Adipocyte (in vitro differentiated cells): Measurements from ENCODE around the gene CEBPG.

Source experiments
- DNase-seq: peaks from one replicate; pipeline ENCODE4 v3.0.0-alpha.2; 2015; ENCODE audit warnings: low read depth
- H3K27me3 ChIP-seq: replicated peaks from 2 replicates; pipeline ENCODE4 v1.7.0; 2013; ENCODE audit warnings: mild to moderate bottlenecking, low read length, moderate library complexity; ENCODE audit not compliant: control insufficient read depth, insufficient read depth
- H3K36me3 ChIP-seq: 2 replicates; pipeline ENCODE4 v1.7.0; 2013; ENCODE audit warnings: low read length, mild to moderate bottlenecking, moderate library complexity; ENCODE audit not compliant: control insufficient read depth, insufficient read depth, severe bottlenecking
- H3K4me1 ChIP-seq: 2 replicates; pipeline ENCODE4 v1.7.0; 2013; ENCODE audit warnings: mild to moderate bottlenecking, low read length, moderate library complexity; ENCODE audit not compliant: control insufficient read depth, insufficient read depth
- H3K4me3 ChIP-seq: 2 replicates; pipeline ENCODE4 v1.7.0; 2013; ENCODE audit warnings: mild to moderate bottlenecking, low read length, moderate library complexity
- H3K9ac ChIP-seq: 2 replicates; pipeline ENCODE4 v1.7.0; 2013; ENCODE audit warnings: mild to moderate bottlenecking, low read length, moderate library complexity
- H3K9me3 ChIP-seq: 2 replicates; pipeline ENCODE4 v1.7.0; 2013; ENCODE audit warnings: mild to moderate bottlenecking, low read length, moderate library complexity; ENCODE audit not compliant: control insufficient read depth

The CEBPG gene

DNA sequence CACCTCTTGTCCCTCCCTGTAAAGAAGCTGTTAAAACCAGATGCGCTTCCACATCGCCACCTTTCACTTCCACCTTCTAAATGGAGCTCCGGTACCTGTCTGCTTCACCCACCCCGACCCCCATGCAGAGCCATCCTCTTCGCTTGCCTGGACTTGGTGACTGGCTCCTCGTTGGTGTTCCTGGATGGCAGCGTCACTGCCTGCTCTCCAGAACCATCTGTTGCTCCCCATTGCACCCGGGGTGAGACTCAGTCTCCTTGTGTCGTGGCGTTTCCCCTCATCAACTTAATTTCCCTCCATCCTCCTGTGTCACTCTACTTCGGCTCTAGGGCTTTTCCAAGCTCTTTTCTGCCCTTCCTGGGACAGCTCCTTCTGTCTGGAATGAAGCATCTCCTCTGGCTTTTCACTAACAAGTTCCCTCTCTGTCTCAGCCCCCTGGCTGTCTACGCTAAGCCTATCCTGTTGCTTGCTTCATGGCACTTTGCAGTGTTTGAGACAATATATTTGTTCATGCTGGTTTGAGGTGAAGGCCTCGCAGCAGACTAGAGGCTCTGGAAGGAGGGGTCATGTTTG lies 10.3 kb downstream of the CEBPG start:
- peaks cover 35% of the 10 kb centered on the region for H3K36me3 ChIP-seq
- no peaks in the 10 kb centered on the region for H3K27me3 ChIP-seq
- H3K9ac ChIP-seq, result no peak overlapping the region
- peaks cover 11% of the 10 kb centered on the region for H3K4me1 ChIP-seq
- DNase-seq, result no peak
- H3K4me3 ChIP-seq, result no peak overlapping the region
- no peaks in the 10 kb centered on the region for H3K9me3 ChIP-seq

DNA sequence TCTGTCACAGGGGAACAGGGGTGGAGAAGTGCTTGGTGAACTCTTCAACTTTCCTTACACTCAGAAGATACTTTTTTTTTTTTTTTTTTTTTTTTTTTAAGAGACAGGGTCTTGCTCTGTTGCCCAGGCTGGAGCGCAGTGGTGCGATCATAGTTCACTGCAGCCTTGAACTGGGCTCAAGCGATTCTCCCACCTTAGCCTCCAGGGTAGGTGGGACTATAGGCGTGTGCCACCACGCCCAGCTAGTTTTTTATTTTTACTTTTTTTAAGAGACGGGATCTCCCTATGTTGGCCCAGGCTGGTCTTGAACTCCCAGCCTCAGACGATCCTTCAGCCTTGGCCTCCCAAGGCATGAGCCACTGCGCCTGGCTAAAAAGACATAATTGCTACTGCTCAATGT lies 11.5 kb downstream of the CEBPG start:
- no peaks in the 10 kb centered on the region for H3K9me3 ChIP-seq
- peaks cover 24% of the 10 kb centered on the region for H3K36me3 ChIP-seq
- no peaks in the 10 kb centered on the region for H3K27me3 ChIP-seq
- no peak overlapping the region for H3K4me3 ChIP-seq
- DNase-seq, result no peak
- H3K9ac ChIP-seq, result no peak overlapping the region
- H3K4me1 ChIP-seq, result peaks cover 23% of the 10 kb centered on the region

DNA sequence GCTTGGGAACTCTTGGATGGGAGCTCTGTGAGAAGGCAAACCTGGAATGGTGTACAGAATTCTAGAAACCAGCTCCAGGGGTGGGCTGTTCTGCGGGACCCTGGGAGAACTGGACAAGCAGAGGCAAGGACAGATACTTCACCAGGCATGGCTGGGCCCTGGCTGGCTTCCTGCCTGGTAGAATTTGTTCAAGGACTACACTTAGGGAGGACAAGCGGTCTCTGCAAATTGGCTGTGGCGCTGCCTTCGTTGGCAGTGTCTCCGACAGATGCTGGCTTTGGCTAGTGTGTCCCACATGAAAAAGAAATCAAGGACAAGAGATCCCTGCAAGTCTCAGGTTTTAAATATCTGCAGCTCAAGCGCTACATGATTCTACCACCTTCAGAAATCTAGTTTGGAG lies 12.4 kb downstream of the CEBPG start:
- no peak for DNase-seq
- no peak overlapping the region for H3K4me3 ChIP-seq
- H3K9ac ChIP-seq, result no peak overlapping the region
- H3K36me3 ChIP-seq, result peaks cover 20% of the 10 kb centered on the region
- peaks cover 33% of the 10 kb centered on the region for H3K4me1 ChIP-seq
- H3K27me3 ChIP-seq, result no peaks in the 10 kb centered on the region
- no peaks in the 10 kb centered on the region for H3K9me3 ChIP-seq

- Histone ChIP-seq H3K4me3 (no peak overlapping the region), H3K27me3 (no peaks in the 10 kb centered on the region), H3K4me1 (peaks cover 36% of the 10 kb centered on the region), H3K9me3 (no peaks in the 10 kb centered on the region), H3K36me3 (peaks cover 17% of the 10 kb centered on the region), H3K9ac (no peak overlapping the region)
- no peak for DNase-seq
Measured at GRCh38 chr19:33386361-33386858, 12.9 kb downstream of the CEBPG start.

- H3K4me1 ChIP-seq, result peaks cover 48% of the 10 kb centered on the region
- no peak for DNase-seq
- no peaks in the 10 kb centered on the region for H3K9me3 ChIP-seq
- peaks cover 13% of the 10 kb centered on the region for H3K36me3 ChIP-seq
- H3K27me3 ChIP-seq, result no peaks in the 10 kb centered on the region
- H3K9ac ChIP-seq, result no peak overlapping the region
- no peak overlapping the region for H3K4me3 ChIP-seq
Measured at GRCh38 chr19:33387351-33388230, 14.1 kb downstream of the CEBPG start.

- Histone ChIP-seq H3K9me3 (no peaks in the 10 kb centered on the region), H3K36me3 (peaks cover 13% of the 10 kb centered on the region), H3K9ac (peak overlapping the region; percentile 81), H3K27me3 (no peaks in the 10 kb centered on the region), H3K4me3 (peak overlapping the region; percentile 68), H3K4me1 (peaks cover 51% of the 10 kb centered on the region)
- no peak for DNase-seq
Measured at GRCh38 chr19:33388231-33388724, 14.8 kb downstream of the CEBPG start.

DNA sequence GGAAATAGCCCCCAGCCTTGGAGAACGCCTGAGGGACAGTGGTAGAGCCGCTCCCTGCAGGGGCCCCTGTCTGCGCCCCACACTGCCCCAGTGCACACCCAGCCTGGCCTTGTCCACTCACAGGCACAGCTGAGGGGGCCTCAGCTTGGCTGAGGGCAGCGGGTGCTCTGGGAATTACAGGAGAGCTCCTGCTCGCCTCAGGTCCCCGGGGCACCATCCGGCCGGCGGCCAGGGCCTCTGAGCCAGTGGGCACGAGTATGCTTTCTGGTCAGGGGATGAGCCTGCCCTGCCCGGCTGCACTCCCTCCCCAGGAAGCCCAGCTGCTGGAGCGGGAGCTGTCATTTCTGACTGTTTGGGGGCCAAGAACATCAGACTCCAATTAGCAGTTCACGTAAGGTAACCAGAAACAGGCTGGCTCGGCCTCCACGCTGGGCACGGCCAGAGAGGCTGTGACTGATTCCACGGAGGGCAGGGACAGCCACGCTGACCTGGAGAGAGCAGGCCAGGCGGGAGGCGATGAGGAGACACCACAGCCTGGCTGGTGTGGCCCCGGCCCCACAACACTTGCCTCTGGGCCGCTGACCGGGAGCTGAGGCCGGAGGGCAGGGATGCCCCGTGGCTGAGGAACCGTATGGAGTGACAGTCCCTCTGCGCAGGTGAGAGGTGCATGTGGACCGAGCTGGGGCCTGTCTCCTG lies 15.4 kb downstream of the CEBPG start:
- peaks cover 13% of the 10 kb centered on the region for H3K36me3 ChIP-seq
- DNase-seq, result no peak

DNA sequence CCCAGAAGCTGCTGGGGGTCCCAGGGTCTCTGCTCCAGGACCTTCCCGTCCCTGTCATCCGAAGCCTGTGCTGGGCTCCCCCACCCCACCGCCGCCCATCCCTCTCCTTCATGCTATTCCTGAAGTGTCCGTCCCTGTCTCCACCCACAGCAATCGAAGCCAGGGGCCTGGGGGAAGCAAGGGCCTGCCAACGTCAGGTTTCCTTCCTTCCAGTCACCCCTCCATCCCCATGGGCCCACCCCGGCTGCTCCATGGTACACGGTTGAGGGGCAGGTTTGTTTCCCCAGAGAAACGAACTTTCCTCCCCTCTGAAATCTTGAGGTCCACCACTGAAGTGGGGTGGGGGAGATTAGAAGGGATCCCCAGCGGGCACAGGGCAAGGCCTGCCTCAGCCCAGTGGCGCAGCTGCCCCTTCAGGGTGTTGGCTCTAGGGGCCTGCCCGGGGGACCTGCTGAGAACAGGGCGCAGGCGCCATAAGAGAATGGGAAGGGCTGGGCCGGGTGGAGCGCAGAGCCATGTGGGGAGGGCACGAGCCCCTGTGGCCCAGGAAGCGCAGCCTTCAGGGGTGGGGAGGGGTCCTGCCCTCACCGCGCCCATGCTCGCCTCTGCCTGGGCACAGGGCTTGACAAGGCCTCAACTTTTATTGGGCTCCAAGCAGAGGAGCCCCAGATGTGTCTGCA lies 16.1 kb downstream of the CEBPG start:
- Histone ChIP-seq H3K4me3 (peak overlapping the region; percentile 68), H3K9me3 (no peaks in the 10 kb centered on the region), H3K36me3 (peaks cover 13% of the 10 kb centered on the region), H3K27me3 (no peaks in the 10 kb centered on the region), H3K9ac (peak overlapping the region; percentile 81), H3K4me1 (peaks cover 62% of the 10 kb centered on the region)
- DNase-seq, result no peak

More for the DNA sequence above, 15.4 kb downstream of the CEBPG start:
- Histone ChIP-seq H3K4me3 (peak overlapping the region; percentile 68), H3K9me3 (no peaks in the 10 kb centered on the region), H3K27me3 (no peaks in the 10 kb centered on the region), H3K9ac (peak overlapping the region; percentile 81), H3K4me1 (peaks cover 57% of the 10 kb centered on the region)

GRCh38 chr19:33390101-33390907 lies 16.8 kb downstream of the CEBPG start:
- Histone ChIP-seq H3K4me1 (peaks cover 69% of the 10 kb centered on the region), H3K36me3 (peaks cover 13% of the 10 kb centered on the region), H3K4me3 (peak overlapping the region; percentile 68), H3K9ac (peak overlapping the region; percentile 81), H3K9me3 (no peaks in the 10 kb centered on the region), H3K27me3 (no peaks in the 10 kb centered on the region)
- DNase-seq, result peak; percentile 41

- Histone ChIP-seq H3K36me3 (peaks cover 13% of the 10 kb centered on the region), H3K4me3 (peak overlapping the region; percentile 65), H3K9ac (peak overlapping the region; percentile 81), H3K9me3 (no peaks in the 10 kb centered on the region), H3K27me3 (no peaks in the 10 kb centered on the region), H3K4me1 (peaks cover 77% of the 10 kb centered on the region)
- DNase-seq, result no peak
Measured at GRCh38 chr19:33390908-33391630, 17.6 kb downstream of the CEBPG start.
